Activated CD8-positive, alpha-beta memory T cell treated with anti-CD3 and anti-CD28 coated beads, Interleukin-2, amount 50 U/mL, for 4 hours (primary cell): ENCODE results near the gene SMO.
"Not testable (repeated sequence)": the region's sequence is repeated elsewhere in the genome, so short reads cannot be mapped to it uniquely, and the experiment has no call there.

ENCODE experiments used
- DNase-seq: peaks from one replicate; pipeline ENCODE4 v3.0.0-alpha.2; 2020

SMO gene

GRCh38 chr7:129245533-129245932, 57.1 kb downstream of the SMO start:
- DNase-seq, result no peak

DNA sequence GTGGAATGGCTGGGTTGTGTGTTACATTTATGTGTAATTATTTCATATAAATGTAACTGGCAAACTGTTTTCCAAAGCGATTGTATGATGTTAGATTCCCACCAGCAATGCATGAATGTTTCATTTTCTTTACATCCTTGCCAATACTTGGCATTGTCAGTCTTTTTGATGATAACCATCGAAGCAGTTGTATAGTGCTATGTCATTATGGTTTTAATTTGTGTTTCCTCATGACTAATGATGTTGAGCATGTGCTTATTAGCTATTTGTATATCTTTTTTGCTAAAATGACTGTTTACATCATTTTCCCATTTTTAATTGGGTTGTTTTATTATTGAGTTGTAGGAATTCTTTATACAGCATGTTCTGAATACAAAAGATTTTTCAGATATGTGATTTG, 58.7 kb downstream of the SMO start:
- no peak for DNase-seq

- DNase-seq, result no peak
Observed at GRCh38 chr7:129252128-129252527, 63.7 kb downstream of the SMO start.

GRCh38 chr7:129252603-129253002, 64.2 kb downstream of the SMO start:
- not testable (repeated sequence) for DNase-seq

- no peak for DNase-seq
Observed at GRCh38 chr7:129255800-129256199, 67.4 kb downstream of the SMO start.

DNA sequence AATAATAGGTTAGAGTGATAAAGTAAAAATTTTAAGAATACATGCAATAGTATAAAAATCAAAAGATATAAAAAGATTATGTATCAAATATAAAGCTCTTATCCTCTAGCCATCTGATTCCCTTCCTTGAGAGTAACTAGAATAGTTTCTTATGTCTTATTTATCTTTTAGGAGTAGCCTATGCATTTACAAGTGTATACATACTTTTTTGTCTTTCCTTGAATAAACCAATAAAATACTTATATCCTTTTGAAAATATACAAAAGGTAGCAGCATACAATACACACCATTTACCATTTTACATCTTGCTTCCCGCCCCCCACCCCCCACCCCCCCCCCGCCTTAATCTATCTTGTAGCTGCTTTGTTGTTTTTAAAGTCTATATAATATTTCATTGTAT, 67.8 kb downstream of the SMO start:
- no peak for DNase-seq

- no peak for DNase-seq
Observed at GRCh38 chr7:129257168-129257567, 68.7 kb downstream of the SMO start.

GRCh38 chr7:129258649-129259389, 70.4 kb downstream of the SMO start:
- no peak for DNase-seq

DNA sequence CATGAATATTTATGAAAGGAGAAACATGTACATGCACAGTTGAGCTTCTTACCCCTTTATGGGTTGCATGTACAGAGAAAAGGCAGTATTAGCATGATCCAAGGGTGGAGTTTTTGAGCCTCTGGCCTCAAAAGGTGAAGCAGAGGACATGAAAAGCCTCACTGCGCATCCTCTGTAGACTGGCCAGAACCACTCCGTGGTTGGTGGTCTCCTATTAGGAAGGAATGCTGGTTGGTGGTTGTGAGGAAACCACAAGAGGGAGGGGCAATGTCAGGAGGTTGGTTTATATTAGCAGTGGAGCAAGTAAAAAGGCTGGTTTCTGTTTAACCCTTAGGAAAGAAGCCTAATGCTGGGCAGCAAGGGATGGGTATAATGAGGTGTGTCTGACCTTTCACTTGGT, 73.9 kb downstream of the SMO start:
- DNase-seq, result no peak
